Neural cell (in vitro differentiated cells): Measurements from ENCODE around the gene GNPAT. TPM values are rescaled to one million over a fixed set of nuclear protein-coding genes. Genes with fewer than 3 reads are reported as not detected.

Experiments
- H2AFZ ChIP-seq: fragments of 200-600, 300-800 bp; sonication (generic), shearing (Covaris generic); 2 replicates; pipeline ENCODE4 v1.6.0; 2014; ENCODE audit warnings: low read depth, mild to moderate bottlenecking, antibody characterized with exemption, low read length, moderate library complexity
- H3F3A ChIP-seq: fragments of 200-600 bp; shearing (Covaris generic); 2 replicates; pipeline ENCODE4 v1.6.1; 2016; ENCODE audit warnings: mild to moderate bottlenecking, moderate library complexity, mixed read lengths, antibody characterized with exemption, low read length; ENCODE audit not compliant: insufficient read depth, poor library complexity, severe bottlenecking
- H3K27ac ChIP-seq: fragments of 200-600, 300-800 bp; sonication (generic), shearing (Covaris generic); 2 replicates; pipeline ENCODE4 v1.5.1; 2014; ENCODE audit warnings: mild to moderate bottlenecking, low read length, moderate library complexity
- H3K27me3 ChIP-seq: fragments of 300-800, 200-600 bp; sonication (generic), shearing (Covaris generic); 2 replicates; pipeline ENCODE4 v1.6.0; 2014; ENCODE audit warnings: mild to moderate bottlenecking, low read depth, low read length, moderate library complexity; ENCODE audit not compliant: insufficient read depth
- H3K36me3 ChIP-seq: fragments of 300-800, 200-600 bp; sonication (generic), shearing (Covaris generic); 2 replicates; pipeline ENCODE4 v1.5.1; 2014; ENCODE audit warnings: mild to moderate bottlenecking, antibody characterized with exemption, low read length, moderate library complexity; ENCODE audit not compliant: insufficient read depth
- H3K4me2 ChIP-seq: fragments of 300-800, 200-600 bp; sonication (generic), shearing (Covaris generic); 2 replicates; pipeline ENCODE4 v1.6.0; 2014; ENCODE audit warnings: mild to moderate bottlenecking, low read length
- H3K4me3 ChIP-seq: fragments of 300-800, 200-600 bp; sonication (generic), shearing (Covaris generic); 2 replicates; pipeline ENCODE4 v1.5.1; 2014; ENCODE audit warnings: mild to moderate bottlenecking, low read length, moderate library complexity
- H3K79me2 ChIP-seq: fragments of 200-600 bp; shearing (Covaris generic); replicated peaks from 2 replicates; pipeline ENCODE4 v1.6.0; 2014; ENCODE audit warnings: mild to moderate bottlenecking, low read length, moderate library complexity; ENCODE audit not compliant: insufficient read depth
- H3K9ac ChIP-seq: fragments of 300-800, 200-600 bp; sonication (generic), shearing (Covaris generic); 2 replicates; pipeline ENCODE4 v1.6.1; 2016; ENCODE audit warnings: mild to moderate bottlenecking, low read length, mixed read lengths
- H3K9me2 ChIP-seq: fragments of 200-600 bp; shearing (Covaris generic); 2 replicates; pipeline ENCODE4 v1.6.1; 2016; ENCODE audit warnings: mild to moderate bottlenecking, low read length, mixed read lengths; ENCODE audit not compliant: insufficient read depth
- H3K9me3 ChIP-seq: fragments of 200-600, 300-800 bp; sonication (generic), shearing (Covaris generic); 2 replicates; pipeline ENCODE4 v1.6.1; 2016; ENCODE audit warnings: mild to moderate bottlenecking, mixed run types, low read length, moderate library complexity, mixed read lengths
- H4K20me1 ChIP-seq: fragments of 200-600 bp; shearing (Covaris generic); 2 replicates; pipeline ENCODE4 v1.6.1; 2016; ENCODE audit warnings: mild to moderate bottlenecking, mixed run types; ENCODE audit not compliant: insufficient read depth
- CTCF ChIP-seq: fragments of 450-650 bp; IDR thresholded peaks from 2 replicates; pipeline ENCODE4 v1.5.1; 2014; ENCODE audit warnings: antibody characterized with exemption, mild to moderate bottlenecking, moderate library complexity; ENCODE audit not compliant: poor library complexity, severe bottlenecking
- EP300 ChIP-seq: fragments of 450-650 bp; conservative IDR thresholded peaks from 2 replicates; pipeline ENCODE4 v1.6.1; 2014; ENCODE audit warnings: antibody characterized with exemption, mild to moderate bottlenecking, moderate library complexity; ENCODE audit not compliant: poor library complexity, severe bottlenecking
- EZH2 ChIP-seq: fragments of 200-600, 300-800 bp; shearing (Covaris generic), sonication (generic); IDR thresholded peaks from 2 replicates; pipeline ENCODE4 v1.6.1; 2014; ENCODE audit warnings: antibody characterized with exemption, low read length, borderline replicate concordance, mild to moderate bottlenecking; ENCODE audit not compliant: insufficient read depth, poor library complexity, severe bottlenecking
- MXI1 ChIP-seq: fragments of 450-650 bp; conservative IDR thresholded peaks from 2 replicates; pipeline ENCODE4 v1.6.1; 2014; ENCODE audit warnings: antibody characterized with exemption, mild to moderate bottlenecking; ENCODE audit not compliant: poor library complexity, severe bottlenecking
- POLR2AphosphoS5 ChIP-seq: IDR thresholded peaks from 2 replicates; pipeline ENCODE4 v1.6.1; 2012
- RAD21 ChIP-seq: fragments of 450-650 bp; conservative IDR thresholded peaks from 2 replicates; pipeline ENCODE4 v1.6.1; 2014; ENCODE audit warnings: antibody characterized with exemption, mild to moderate bottlenecking, moderate library complexity
- SMC3 ChIP-seq: fragments of 450-650 bp; conservative IDR thresholded peaks from 2 replicates; pipeline ENCODE4 v1.6.1; 2014; ENCODE audit warnings: antibody characterized with exemption, mild to moderate bottlenecking, moderate library complexity; ENCODE audit not compliant: poor library complexity
- TAF1 ChIP-seq: IDR thresholded peaks from 2 replicates; pipeline ENCODE4 v1.6.1; 2012; ENCODE audit warnings: low read depth
- polyA plus RNA-seq: library from polyadenylated mRNA; depleted of rRNA; stranded (reverse); fragments of >200 nt; gene quantifications from 2 replicates; pipeline ENCODE4 v1.2.3, GENCODE V29; 2014
- TF ChIP-seq, protein P1 (sequence below): IDR thresholded peaks from 2 replicates; pipeline ENCODE4 v1.6.1; 2012; ENCODE audit warnings: borderline replicate concordance

GNPAT gene
- polyA plus RNA-seq, 1 donor from 2014 or later, result 50.8 TPM

DNA sequence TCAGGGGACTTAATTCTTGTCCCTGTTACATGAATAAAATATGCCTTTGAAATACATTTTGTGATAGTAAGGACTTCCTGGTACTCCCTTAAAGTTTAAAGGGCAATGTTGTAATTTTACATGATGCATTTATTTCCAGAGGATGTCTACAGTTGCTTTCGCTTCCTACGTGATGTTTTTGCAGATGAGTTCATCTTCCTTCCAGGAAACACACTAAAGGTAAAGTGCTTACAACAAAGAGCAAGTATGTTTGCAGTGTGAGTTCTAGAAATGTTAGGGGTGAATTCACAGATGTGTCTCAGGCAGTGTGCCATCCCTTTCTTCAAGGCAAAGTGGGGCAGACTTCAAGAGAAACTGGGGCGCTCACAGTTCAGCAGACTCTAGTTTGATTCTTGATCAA is 31.2 kb downstream of the GNPAT start:
- H3K36me3 ChIP-seq, result peaks cover 8% of the 10 kb centered on the region
- no peaks in the 10 kb centered on the region for H3K9me2 ChIP-seq
- H3K4me2 ChIP-seq, result no peak overlapping the region
- H3K79me2 ChIP-seq, result no peaks in the 10 kb centered on the region
- no peaks in the 10 kb centered on the region for H3F3A ChIP-seq
- H3K9me3 ChIP-seq, result no peaks in the 10 kb centered on the region
- no peak overlapping the region for H2AFZ ChIP-seq
- H3K27ac ChIP-seq, result no peak overlapping the region
- H4K20me1 ChIP-seq, result no peaks in the 10 kb centered on the region
- no peak overlapping the region for H3K9ac ChIP-seq
- TF ChIP-seq, protein P1, sequence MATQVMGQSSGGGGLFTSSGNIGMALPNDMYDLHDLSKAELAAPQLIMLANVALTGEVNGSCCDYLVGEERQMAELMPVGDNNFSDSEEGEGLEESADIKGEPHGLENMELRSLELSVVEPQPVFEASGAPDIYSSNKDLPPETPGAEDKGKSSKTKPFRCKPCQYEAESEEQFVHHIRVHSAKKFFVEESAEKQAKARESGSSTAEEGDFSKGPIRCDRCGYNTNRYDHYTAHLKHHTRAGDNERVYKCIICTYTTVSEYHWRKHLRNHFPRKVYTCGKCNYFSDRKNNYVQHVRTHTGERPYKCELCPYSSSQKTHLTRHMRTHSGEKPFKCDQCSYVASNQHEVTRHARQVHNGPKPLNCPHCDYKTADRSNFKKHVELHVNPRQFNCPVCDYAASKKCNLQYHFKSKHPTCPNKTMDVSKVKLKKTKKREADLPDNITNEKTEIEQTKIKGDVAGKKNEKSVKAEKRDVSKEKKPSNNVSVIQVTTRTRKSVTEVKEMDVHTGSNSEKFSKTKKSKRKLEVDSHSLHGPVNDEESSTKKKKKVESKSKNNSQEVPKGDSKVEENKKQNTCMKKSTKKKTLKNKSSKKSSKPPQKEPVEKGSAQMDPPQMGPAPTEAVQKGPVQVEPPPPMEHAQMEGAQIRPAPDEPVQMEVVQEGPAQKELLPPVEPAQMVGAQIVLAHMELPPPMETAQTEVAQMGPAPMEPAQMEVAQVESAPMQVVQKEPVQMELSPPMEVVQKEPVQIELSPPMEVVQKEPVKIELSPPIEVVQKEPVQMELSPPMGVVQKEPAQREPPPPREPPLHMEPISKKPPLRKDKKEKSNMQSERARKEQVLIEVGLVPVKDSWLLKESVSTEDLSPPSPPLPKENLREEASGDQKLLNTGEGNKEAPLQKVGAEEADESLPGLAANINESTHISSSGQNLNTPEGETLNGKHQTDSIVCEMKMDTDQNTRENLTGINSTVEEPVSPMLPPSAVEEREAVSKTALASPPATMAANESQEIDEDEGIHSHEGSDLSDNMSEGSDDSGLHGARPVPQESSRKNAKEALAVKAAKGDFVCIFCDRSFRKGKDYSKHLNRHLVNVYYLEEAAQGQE, result no peak
- TF ChIP-seq POLR2AphosphoS5 (no peak), RAD21 (no peak), TAF1 (no peak), EZH2 (no peak), EP300 (no peak), CTCF (no peak), SMC3 (no peak), MXI1 (no peak)
- no peaks in the 10 kb centered on the region for H3K27me3 ChIP-seq
- H3K4me3 ChIP-seq, result no peak overlapping the region

DNA sequence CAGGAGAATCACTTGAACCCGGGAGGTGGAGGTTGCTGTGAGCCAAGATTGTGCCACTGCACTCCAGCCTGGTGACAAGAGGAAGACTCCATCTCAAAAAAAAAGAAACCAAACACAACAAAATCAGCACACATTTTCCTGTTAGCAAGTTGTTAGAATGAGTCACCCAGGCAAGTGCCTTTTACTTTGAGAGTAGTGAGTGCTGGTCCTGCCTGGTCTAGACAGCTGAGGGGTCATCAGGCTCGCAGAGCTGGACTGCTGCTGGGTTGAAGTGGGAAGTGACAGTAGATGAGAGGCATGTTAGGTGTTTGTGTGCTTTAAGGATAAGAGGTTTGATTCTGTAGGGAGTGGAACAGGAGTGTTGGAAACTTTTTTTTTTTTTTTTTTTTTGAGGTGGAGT is 31.9 kb downstream of the GNPAT start:
- H3K27me3 ChIP-seq, result no peaks in the 10 kb centered on the region
- no peak overlapping the region for H3K27ac ChIP-seq
- no peaks in the 10 kb centered on the region for H3F3A ChIP-seq
- H2AFZ ChIP-seq, result no peak overlapping the region
- no peaks in the 10 kb centered on the region for H3K79me2 ChIP-seq
- no peak overlapping the region for H3K9ac ChIP-seq
- H3K4me2 ChIP-seq, result no peak overlapping the region
- H3K9me3 ChIP-seq, result no peaks in the 10 kb centered on the region
- no peak overlapping the region for H3K4me3 ChIP-seq
- peaks cover 9% of the 10 kb centered on the region for H3K36me3 ChIP-seq
- no peaks in the 10 kb centered on the region for H4K20me1 ChIP-seq
- H3K9me2 ChIP-seq, result no peaks in the 10 kb centered on the region
- no peak for TF ChIP-seq RAD21
- no peak for TF ChIP-seq EP300
- no peak for TF ChIP-seq CTCF
- TF ChIP-seq, protein P1, result no peak
- TF ChIP-seq POLR2AphosphoS5, result no peak
- TF ChIP-seq SMC3, result no peak
- no peak for TF ChIP-seq TAF1
- TF ChIP-seq EZH2, result no peak
- TF ChIP-seq MXI1, result no peak
